Spleen (tissue), 7 donors: ENCODE results near the gene AKR1B1.

Source experiments
- POLR2A ChIP-seq, 3 donors: fragments of 450-650 bp; IDR thresholded peaks; one replicate each; pipeline ENCODE4 v1.5.1; 2017; ENCODE audit warnings: antibody characterized with exemption in 3 of 3, mild to moderate bottlenecking in 1 of 3
- TF ChIP-seq, protein P1 (sequence below), 11 experiments: fragments of 200-600 bp in 7 of 11; fragments of 450-650 bp in 4 of 11; sonication (generic) in 4 of 11; IDR thresholded peaks in 8 of 11; conservative IDR thresholded peaks in 3 of 11; 1 replicate in 7 of 11; 2 replicates in 4 of 11; pipeline versions ENCODE4 v1.4.0 to v1.8.0; 2016 to 2021; ENCODE audit warnings: antibody characterized with exemption in 11 of 11, inconsistent platforms in 4 of 11, mild to moderate bottlenecking in 1 of 11
- donor health status: DM: no; HTN: no; CAD: no; lungs with moderate emphysema.
- donor health status: DM: no; HTN: no; CAD: no.
- donor health status: DM: no; HTN: no; CAD: no.

DNA sequence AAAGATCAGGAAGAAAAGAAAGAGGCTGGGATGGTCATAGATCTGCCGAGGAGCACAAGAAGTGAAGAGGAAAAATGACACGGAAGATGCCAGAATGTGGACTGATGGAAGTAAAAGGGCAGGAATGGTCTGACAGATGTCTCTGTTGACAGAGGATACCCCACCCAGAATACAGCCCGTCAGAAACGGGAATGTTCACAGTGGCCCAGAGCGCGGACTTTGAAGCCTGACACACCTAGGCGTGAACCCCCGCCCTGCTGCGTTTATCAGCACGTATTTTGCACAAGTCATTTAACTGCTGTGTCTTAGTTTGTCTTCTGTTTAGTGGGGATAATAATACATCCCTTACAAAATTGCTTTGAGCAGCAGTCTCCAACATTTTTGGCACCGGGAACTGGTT, 27.1 kb downstream of the AKR1B1 start:
- TF ChIP-seq, protein P1, sequence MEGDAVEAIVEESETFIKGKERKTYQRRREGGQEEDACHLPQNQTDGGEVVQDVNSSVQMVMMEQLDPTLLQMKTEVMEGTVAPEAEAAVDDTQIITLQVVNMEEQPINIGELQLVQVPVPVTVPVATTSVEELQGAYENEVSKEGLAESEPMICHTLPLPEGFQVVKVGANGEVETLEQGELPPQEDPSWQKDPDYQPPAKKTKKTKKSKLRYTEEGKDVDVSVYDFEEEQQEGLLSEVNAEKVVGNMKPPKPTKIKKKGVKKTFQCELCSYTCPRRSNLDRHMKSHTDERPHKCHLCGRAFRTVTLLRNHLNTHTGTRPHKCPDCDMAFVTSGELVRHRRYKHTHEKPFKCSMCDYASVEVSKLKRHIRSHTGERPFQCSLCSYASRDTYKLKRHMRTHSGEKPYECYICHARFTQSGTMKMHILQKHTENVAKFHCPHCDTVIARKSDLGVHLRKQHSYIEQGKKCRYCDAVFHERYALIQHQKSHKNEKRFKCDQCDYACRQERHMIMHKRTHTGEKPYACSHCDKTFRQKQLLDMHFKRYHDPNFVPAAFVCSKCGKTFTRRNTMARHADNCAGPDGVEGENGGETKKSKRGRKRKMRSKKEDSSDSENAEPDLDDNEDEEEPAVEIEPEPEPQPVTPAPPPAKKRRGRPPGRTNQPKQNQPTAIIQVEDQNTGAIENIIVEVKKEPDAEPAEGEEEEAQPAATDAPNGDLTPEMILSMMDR (IDR thresholded peaks at IDR 0.05 in 8 of 11, conservative IDR thresholded peaks at IDR 0.05 in 3 of 11), result no peak
- no peak for TF ChIP-seq POLR2A (IDR thresholded peaks at IDR 0.05)
